ENCODE results near the gene DGKQ.

The DGKQ gene

GRCh38 chr4:909821-910220 lies 63.5 kb downstream of the DGKQ start:
- DNase-seq (ENCODE audit: low read depth in 2 of 2, low spot score in 1 of 2): no peak

GRCh38 chr4:909131-909571 lies 64.2 kb downstream of the DGKQ start:
- no peak for DNase-seq (ENCODE audit: low read depth in 2 of 2, low spot score in 1 of 2)
